ENCODE results near the gene ETS1. TPM values are rescaled to one million over a fixed set of nuclear protein-coding genes. Genes with fewer than 3 reads are reported as not detected.

ETS1 gene
- 66.4 TPM for total RNA-seq (2021; ENCODE audit: unreplicated experiment)
- polyA plus RNA-seq (2012; ENCODE audit: insufficient read length): 38.6 TPM
- Bru-seq, nascent RNA: percentile 88 among the genes with signal in this experiment
- percentile 85 among the genes with signal in this experiment for BruChase-seq, experiment 1, labeled RNA remaining after a 2-hour chase
- BruChase-seq, experiment 2, labeled RNA remaining after a 6-hour chase: percentile 76 among the genes with signal in this experiment
- long read RNA-seq, transcript ETS1-201 (8 exons, 2,231 nt): major isoform, 26 of 47 reads
- long read RNA-seq, partial matches to known transcripts: 2 of 47 reads
- long read RNA-seq, other reads (novel, unspliced or antisense): 19 of 47 reads

GRCh38 chr11:128587415-128587814 lies at the start of gene ETS1:
ETS1 (minus strand) TSS chr11:128587558; CDS start chr11:128573130, 14,428 bp downstream.
- TF ChIP-seq TCF7L2 (IDR thresholded peaks at IDR 0.05; ENCODE audit: low read depth, low read length) (no peak), SIN3A (IDR thresholded peaks at IDR 0.05; ENCODE audit: borderline replicate concordance, insufficient read depth, low read depth, low read length) (no peak), POLR2AphosphoS5 (IDR thresholded peaks at IDR 0.05; ENCODE audit: low read depth, low read length) (no peak), CTCF (IDR thresholded peaks at IDR 0.05) (no peak)
- TF ChIP-seq, protein P1, sequence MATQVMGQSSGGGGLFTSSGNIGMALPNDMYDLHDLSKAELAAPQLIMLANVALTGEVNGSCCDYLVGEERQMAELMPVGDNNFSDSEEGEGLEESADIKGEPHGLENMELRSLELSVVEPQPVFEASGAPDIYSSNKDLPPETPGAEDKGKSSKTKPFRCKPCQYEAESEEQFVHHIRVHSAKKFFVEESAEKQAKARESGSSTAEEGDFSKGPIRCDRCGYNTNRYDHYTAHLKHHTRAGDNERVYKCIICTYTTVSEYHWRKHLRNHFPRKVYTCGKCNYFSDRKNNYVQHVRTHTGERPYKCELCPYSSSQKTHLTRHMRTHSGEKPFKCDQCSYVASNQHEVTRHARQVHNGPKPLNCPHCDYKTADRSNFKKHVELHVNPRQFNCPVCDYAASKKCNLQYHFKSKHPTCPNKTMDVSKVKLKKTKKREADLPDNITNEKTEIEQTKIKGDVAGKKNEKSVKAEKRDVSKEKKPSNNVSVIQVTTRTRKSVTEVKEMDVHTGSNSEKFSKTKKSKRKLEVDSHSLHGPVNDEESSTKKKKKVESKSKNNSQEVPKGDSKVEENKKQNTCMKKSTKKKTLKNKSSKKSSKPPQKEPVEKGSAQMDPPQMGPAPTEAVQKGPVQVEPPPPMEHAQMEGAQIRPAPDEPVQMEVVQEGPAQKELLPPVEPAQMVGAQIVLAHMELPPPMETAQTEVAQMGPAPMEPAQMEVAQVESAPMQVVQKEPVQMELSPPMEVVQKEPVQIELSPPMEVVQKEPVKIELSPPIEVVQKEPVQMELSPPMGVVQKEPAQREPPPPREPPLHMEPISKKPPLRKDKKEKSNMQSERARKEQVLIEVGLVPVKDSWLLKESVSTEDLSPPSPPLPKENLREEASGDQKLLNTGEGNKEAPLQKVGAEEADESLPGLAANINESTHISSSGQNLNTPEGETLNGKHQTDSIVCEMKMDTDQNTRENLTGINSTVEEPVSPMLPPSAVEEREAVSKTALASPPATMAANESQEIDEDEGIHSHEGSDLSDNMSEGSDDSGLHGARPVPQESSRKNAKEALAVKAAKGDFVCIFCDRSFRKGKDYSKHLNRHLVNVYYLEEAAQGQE (IDR thresholded peaks at IDR 0.05; ENCODE audit: insufficient read depth in 1 of 2, low read depth in 2 of 2, low read length in 1 of 2): no peak
- no peaks in the 10 kb centered on the region for H3K36me3 ChIP-seq (ENCODE audit: control insufficient read depth, insufficient read depth, low read length)
- H3K27ac ChIP-seq (ENCODE audit: low read length): no peak within 1 kb of the TSS
- in situ Hi-C loops (cut with HindIII; ENCODE audit: low pct_unique_long_range_greater_than_20kb, low sequenced_read_pairs) (no loop called here), intact Hi-C loops (cut with micrococcal nuclease; ENCODE audit: unreplicated experiment) (loop anchor here (2.0 kb wide), 1 partner anchor 57 kb away; no protein-coding TSS in a partner anchor)
- DNase-seq (ENCODE audit: low read depth, low spot score) (no peak), ATAC-seq (peak; percentile 66)
- peaks cover 52% of the 10 kb centered on the region for H3K27me3 ChIP-seq (ENCODE audit: control insufficient read depth, insufficient read depth, low read length)
- no peaks in the 10 kb centered on the region for H3K9me3 ChIP-seq (ENCODE audit: control insufficient read depth, insufficient read depth, low read depth, low read length)
- ChIA-PET POLR2A (no interaction called here), CTCF (no interaction called here)
- H3K4me3 ChIP-seq (ENCODE audit: low read depth in 2 of 2, low read length in 2 of 2): peak within 1 kb of the TSS in 1 of 2 experiments; percentile 34; a peak in 2 of 4 replicates
- H3K4me1 ChIP-seq (ENCODE audit: control insufficient read depth, insufficient read depth, low read length): no peaks in the 10 kb centered on the region
- BruUV-seq (replicated peaks): no TSS peak

- Histone ChIP-seq H3K4me1 (ENCODE audit: control insufficient read depth, insufficient read depth, low read length) (no peaks in the 10 kb centered on the region), H3K9me3 (ENCODE audit: control insufficient read depth, insufficient read depth, low read depth, low read length) (no peaks in the 10 kb centered on the region), H3K27me3 (ENCODE audit: control insufficient read depth, insufficient read depth, low read length) (no peaks in the 10 kb centered on the region), H3K36me3 (ENCODE audit: control insufficient read depth, insufficient read depth, low read length) (no peaks in the 10 kb centered on the region), H3K27ac (ENCODE audit: low read length) (no peak overlapping the region), H3K4me3 (ENCODE audit: low read depth in 2 of 2, low read length in 2 of 2) (no peak overlapping the region)
- ChIA-PET CTCF (no interaction called here), POLR2A (no interaction called here)
- intact Hi-C loops (cut with micrococcal nuclease; ENCODE audit: unreplicated experiment) (loop anchor here (5.0 kb wide), 2 partner anchors 112 to 477 kb away; no protein-coding TSS in a partner anchor), in situ Hi-C loops (cut with HindIII; ENCODE audit: low pct_unique_long_range_greater_than_20kb, low sequenced_read_pairs) (no loop called here)
- no TSS peak for BruUV-seq (replicated peaks)
- TF ChIP-seq TCF7L2 (IDR thresholded peaks at IDR 0.05; ENCODE audit: low read depth, low read length): no peak
- TF ChIP-seq, protein P1 (IDR thresholded peaks at IDR 0.05; ENCODE audit: insufficient read depth in 1 of 2, low read depth in 2 of 2, low read length in 1 of 2): no peak
- no peak for TF ChIP-seq SIN3A (IDR thresholded peaks at IDR 0.05; ENCODE audit: borderline replicate concordance, insufficient read depth, low read depth, low read length)
- TF ChIP-seq POLR2AphosphoS5 (IDR thresholded peaks at IDR 0.05; ENCODE audit: low read depth, low read length): no peak
- no peak for TF ChIP-seq CTCF (IDR thresholded peaks at IDR 0.05)
- ATAC-seq: no peak
- DNase-seq (ENCODE audit: low read depth, low spot score): no peak
Observed at GRCh38 chr11:128634395-128634794, 47.0 kb upstream of the ETS1 start.
